ENCODE results near the gene PCDHA8.
"Not testable (repeated sequence)": the region's sequence is repeated elsewhere in the genome, so short reads cannot be mapped to it uniquely, and the experiment has no call there.

DNA sequence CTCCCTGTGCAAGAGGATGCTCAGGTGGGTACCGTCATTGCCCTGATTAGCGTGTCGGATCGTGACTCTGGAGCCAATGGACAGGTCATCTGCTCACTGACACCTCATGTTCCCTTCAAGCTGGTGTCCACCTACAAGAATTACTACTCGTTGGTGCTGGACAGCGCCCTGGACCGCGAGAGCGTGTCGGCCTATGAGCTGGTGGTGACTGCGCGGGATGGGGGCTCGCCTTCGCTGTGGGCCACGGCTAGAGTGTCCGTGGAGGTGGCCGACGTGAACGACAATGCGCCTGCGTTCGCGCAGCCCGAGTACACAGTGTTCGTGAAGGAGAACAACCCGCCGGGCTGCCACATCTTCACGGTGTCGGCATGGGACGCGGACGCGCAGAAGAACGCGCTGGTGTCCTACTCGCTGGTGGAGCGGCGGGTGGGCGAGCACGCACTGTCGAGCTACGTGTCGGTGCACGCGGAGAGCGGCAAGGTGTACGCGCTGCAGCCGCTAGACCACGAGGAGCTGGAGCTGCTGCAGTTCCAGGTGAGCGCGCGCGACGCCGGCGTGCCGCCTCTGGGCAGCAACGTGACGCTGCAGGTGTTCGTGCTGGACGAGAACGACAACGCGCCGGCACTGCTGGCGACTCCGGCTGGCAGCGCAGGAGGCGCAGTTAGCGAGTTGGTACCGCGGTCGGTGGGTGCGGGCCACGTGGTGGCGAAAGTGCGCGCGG lies 35.7 kb downstream of the PCDHA8 start:
- TF ChIP-seq, protein P1, sequence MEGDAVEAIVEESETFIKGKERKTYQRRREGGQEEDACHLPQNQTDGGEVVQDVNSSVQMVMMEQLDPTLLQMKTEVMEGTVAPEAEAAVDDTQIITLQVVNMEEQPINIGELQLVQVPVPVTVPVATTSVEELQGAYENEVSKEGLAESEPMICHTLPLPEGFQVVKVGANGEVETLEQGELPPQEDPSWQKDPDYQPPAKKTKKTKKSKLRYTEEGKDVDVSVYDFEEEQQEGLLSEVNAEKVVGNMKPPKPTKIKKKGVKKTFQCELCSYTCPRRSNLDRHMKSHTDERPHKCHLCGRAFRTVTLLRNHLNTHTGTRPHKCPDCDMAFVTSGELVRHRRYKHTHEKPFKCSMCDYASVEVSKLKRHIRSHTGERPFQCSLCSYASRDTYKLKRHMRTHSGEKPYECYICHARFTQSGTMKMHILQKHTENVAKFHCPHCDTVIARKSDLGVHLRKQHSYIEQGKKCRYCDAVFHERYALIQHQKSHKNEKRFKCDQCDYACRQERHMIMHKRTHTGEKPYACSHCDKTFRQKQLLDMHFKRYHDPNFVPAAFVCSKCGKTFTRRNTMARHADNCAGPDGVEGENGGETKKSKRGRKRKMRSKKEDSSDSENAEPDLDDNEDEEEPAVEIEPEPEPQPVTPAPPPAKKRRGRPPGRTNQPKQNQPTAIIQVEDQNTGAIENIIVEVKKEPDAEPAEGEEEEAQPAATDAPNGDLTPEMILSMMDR (conservative IDR thresholded peaks at IDR 0.05; ENCODE audit: low read length), result not testable (repeated sequence)
- TF ChIP-seq EZH2phosphoT487 (IDR thresholded peaks at IDR 0.05; ENCODE audit: borderline replicate concordance), result not testable (repeated sequence)
